Measurements from ENCODE around the gene ADAMTS2. TPM values are rescaled to one million over a fixed set of nuclear protein-coding genes. Genes with fewer than 3 reads are reported as not detected.

Gene ADAMTS2
- total and polyA plus RNA-seq, 11 donors: 1.1 to 23.0 (median 5.5) TPM

DNA sequence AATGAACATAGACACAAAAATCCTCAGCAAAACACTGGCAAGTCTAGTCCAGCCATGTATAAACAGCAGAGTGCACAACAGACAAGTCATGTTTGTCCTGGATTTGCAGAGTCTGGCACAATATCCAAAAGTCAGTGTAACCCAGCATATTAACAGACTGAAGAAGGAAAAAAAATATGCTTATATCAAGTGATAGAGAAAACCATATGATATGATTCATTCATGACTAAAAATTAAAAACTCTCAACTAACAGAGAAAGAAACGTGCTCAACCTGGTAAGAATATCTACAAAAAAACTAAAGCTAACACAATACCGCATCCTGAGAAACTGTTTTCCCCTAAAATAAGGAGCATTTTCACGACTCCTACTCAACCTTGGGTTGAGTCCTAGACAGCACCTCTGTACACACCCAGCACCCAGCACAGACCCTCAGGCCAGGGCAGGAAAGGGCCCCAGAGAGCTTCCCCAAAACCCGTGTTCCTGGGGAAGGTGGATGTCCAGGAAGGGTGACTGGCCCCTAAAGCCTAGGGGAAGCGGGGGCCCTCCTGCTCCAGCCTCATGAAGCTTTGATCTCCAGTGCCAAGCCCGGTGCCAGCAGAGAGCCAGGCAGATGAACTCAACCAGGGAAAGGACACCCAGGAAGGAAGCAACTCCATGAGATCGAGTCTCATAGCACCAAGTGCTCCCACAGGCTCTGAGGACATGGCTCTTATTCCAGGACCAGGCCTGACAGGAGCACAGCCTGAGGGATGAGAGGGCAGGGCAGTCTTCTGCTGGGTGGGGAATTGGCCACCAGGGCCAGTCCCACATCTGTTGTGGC is 38.9 kb downstream of the ADAMTS2 start:
- Histone ChIP-seq H3K9me3 (peaks cover 0 to 28% (median 5%) of the 10 kb centered on the region in 12 donors), H3K4me3 (no peak overlapping the region), H3K36me3 (no peaks in the 10 kb centered on the region), H3K27ac (no peak overlapping the region), H3K4me1 (peaks cover 0 to 17% (median 0%) of the 10 kb centered on the region in 12 donors), H3K27me3 (no peaks in the 10 kb centered on the region)
- whole genome bisulfite sequencing, 4 donors: 85 to 91% (median 90%) methylated on average over 6 to 7 of the region's 7 CpGs
- TF ChIP-seq, protein P1, sequence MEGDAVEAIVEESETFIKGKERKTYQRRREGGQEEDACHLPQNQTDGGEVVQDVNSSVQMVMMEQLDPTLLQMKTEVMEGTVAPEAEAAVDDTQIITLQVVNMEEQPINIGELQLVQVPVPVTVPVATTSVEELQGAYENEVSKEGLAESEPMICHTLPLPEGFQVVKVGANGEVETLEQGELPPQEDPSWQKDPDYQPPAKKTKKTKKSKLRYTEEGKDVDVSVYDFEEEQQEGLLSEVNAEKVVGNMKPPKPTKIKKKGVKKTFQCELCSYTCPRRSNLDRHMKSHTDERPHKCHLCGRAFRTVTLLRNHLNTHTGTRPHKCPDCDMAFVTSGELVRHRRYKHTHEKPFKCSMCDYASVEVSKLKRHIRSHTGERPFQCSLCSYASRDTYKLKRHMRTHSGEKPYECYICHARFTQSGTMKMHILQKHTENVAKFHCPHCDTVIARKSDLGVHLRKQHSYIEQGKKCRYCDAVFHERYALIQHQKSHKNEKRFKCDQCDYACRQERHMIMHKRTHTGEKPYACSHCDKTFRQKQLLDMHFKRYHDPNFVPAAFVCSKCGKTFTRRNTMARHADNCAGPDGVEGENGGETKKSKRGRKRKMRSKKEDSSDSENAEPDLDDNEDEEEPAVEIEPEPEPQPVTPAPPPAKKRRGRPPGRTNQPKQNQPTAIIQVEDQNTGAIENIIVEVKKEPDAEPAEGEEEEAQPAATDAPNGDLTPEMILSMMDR (IDR thresholded peaks at IDR 0.05): no peak
- no peak for TF ChIP-seq POLR2A (IDR thresholded peaks at IDR 0.05)
- ATAC-seq: no peak
- intact Hi-C loops (cut with DNase I): no loop called here
- peak in 2 of 5 donors; percentile 3 to 18 for DNase-seq

DNA sequence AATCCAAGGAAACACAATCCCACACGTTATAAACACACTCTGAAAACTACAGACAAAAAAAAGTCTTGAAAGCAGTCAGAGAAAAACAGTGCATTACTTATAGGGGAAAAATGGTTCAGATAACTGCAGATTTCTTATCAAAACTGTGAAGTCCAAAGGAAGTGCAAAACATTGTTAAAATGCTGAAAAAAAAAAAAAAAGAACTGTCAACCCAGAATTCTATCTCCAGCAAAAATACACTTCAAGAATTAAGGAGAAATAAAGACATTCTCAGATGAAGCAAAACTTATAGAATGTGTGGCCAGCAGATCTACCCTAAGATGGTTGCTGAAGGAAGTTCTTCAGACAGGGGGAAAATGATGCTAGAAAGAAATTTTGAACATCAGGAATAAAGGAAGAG is 40.4 kb downstream of the ADAMTS2 start:
- 79 to 82% (median 81%) methylated on average over 1 of the region's 1 CpG for WGBS, 4 donors
- intact Hi-C loops (cut with DNase I): no loop called here
- Histone ChIP-seq H3K9me3 (peaks cover 0 to 28% (median 5%) of the 10 kb centered on the region in 12 donors), H3K4me1 (peaks cover 0 to 18% (median 0%) of the 10 kb centered on the region in 12 donors), H3K36me3 (no peaks in the 10 kb centered on the region), H3K27me3 (no peaks in the 10 kb centered on the region), H3K4me3 (no peak overlapping the region), H3K27ac (peak overlapping the region in 1 of 12 donors; percentile 5)
- no peak for ATAC-seq
- no peak for DNase-seq
- TF ChIP-seq, protein P1 (IDR thresholded peaks at IDR 0.05): no peak
- no peak for TF ChIP-seq POLR2A (IDR thresholded peaks at IDR 0.05)

DNA sequence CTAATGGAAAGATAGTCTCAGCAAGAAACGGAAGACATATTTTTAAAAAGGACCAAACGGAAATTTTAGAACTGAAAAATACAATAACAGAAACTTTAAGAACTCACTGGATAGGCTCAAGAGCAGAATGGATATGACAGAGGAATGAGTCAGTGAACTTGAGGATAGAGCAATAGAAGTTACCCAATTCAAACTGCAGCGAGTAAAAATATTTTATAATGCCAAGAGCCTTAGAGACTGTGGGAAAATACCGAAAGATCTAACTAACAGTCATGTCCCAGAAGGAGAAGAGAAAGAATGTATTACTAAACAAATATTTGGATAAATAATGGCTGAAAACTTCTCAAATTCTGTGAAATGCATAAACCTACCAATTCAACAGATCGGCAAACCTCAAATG is 40.8 kb downstream of the ADAMTS2 start:
- no peaks in the 10 kb centered on the region for H3K27me3 ChIP-seq
- intact Hi-C loops (cut with DNase I): no loop called here
- H3K36me3 ChIP-seq: no peaks in the 10 kb centered on the region
- peaks cover 0 to 28% (median 5%) of the 10 kb centered on the region in 12 donors for H3K9me3 ChIP-seq
- peak overlapping the region in 3 of 12 donors; percentile 5 to 39 (median 10) for H3K27ac ChIP-seq
- DNase-seq (no peak), ATAC-seq (peak in 2 of 4 donors; percentile 32 to 70)
- peaks cover 0 to 18% (median 0%) of the 10 kb centered on the region in 12 donors for H3K4me1 ChIP-seq
- TF ChIP-seq, protein P1 (IDR thresholded peaks at IDR 0.05): no peak
- no peak for TF ChIP-seq POLR2A (IDR thresholded peaks at IDR 0.05)
- no peak overlapping the region for H3K4me3 ChIP-seq
- WGBS, 4 donors: 82 to 89% (median 86%) methylated on average over 5 of the region's 5 CpGs

DNA sequence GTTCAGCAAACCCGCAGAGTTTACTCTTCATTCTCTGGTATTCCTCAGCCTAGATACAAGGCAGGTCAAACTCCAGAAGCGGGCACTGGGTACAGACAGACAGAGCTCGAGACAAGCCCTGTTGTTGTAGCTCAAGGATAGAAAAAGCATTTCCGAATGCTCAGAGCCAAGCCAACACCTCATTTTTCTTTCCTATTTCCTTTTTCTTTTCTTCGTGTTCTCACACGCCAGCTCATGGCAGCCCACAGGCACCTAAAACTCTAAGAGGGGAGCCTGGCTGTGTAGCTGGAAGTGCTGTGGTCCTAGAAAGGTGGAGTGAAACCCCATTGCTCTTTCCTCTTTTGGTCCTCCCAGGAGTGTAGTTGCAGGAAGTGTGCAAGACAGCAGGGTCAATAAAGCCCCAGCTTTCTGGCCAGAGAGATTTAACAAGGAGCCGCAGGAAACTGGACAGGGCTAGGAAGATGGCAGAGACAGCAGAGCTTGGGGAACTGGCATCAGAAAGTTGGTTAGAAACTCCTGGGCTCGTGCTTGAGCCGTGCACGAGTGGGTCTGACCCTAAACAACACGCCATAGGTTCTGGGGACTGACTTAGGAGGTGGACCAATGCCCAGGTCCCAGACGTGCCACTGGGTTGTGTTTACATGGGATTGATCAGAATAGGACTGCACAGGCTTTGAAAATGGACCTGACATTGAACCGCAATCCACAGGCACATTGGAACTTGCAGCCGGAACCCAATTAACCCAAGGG is 41.6 kb downstream of the ADAMTS2 start:
- H3K36me3 ChIP-seq: no peaks in the 10 kb centered on the region
- peaks cover 0 to 18% (median 0%) of the 10 kb centered on the region in 12 donors for H3K4me1 ChIP-seq
- no peak overlapping the region for H3K4me3 ChIP-seq
- H3K27ac ChIP-seq: peak overlapping the region in 2 of 12 donors; percentile 10 to 39
- no peak for TF ChIP-seq POLR2A (IDR thresholded peaks at IDR 0.05)
- TF ChIP-seq, protein P1 (IDR thresholded peaks at IDR 0.05): no peak
- WGBS, 4 donors: 90 to 93% (median 91%) methylated on average over 13 to 14 of the region's 14 CpGs
- peaks cover 0 to 28% (median 5%) of the 10 kb centered on the region in 12 donors for H3K9me3 ChIP-seq
- DNase-seq (peak in 1 of 5 donors; percentile 6), ATAC-seq (no peak)
- intact Hi-C loops (cut with DNase I): no loop called here
- H3K27me3 ChIP-seq: no peaks in the 10 kb centered on the region
